Heart left ventricle (tissue), 16 donors: ENCODE results near the gene DYSF. TPM values are rescaled to one million over a fixed set of nuclear protein-coding genes. Genes with fewer than 3 reads are reported as not detected.

ENCODE experiments used
- ATAC-seq, 4 donors: fragments of 200-7000 bp; cut with Tn5 transposase; one replicate each; pipeline ENCODE4 v1.9.1; 2020 to 2022; ENCODE audit warnings: moderate library complexity in 4 of 4, mild to moderate bottlenecking in 3 of 4, moderate number of reproducible peaks in 1 of 4
- DNase-seq, 5 donors: peaks; one replicate each; pipeline ENCODE4 v3.0.0-alpha.2; 2020
- H3K27ac ChIP-seq, 12 donors: fragments of 200-600 bp; sonication (generic) in 4 of 12; one replicate each; pipeline versions ENCODE4 v1.5.0 to v1.8.0; 2016 to 2022; ENCODE audit warnings: mild to moderate bottlenecking in 2 of 12
- H3K27me3 ChIP-seq, 9 donors: fragments of 200-600 bp; sonication (generic) in 2 of 9; one replicate each; pipeline versions ENCODE4 v1.5.1 to v1.8.0; 2016 to 2022; ENCODE audit warnings: mild to moderate bottlenecking in 3 of 9
- H3K36me3 ChIP-seq, 9 donors: fragments of 200-600 bp; sonication (generic) in 2 of 9; one replicate each; pipeline versions ENCODE4 v1.5.0 to v1.8.0; 2018 to 2022; ENCODE audit warnings: mild to moderate bottlenecking in 2 of 9
- H3K4me1 ChIP-seq, 12 donors: fragments of 200-600 bp; sonication (generic) in 4 of 12; one replicate each; pipeline versions ENCODE4 v1.5.0 to v1.8.0; 2016 to 2022; ENCODE audit warnings: mild to moderate bottlenecking in 3 of 12
- H3K4me3 ChIP-seq, 12 donors: fragments of 200-600 bp; sonication (generic) in 4 of 12; one replicate each; pipeline versions ENCODE4 v1.5.0 to v1.8.0; 2017 to 2022; ENCODE audit warnings: mild to moderate bottlenecking in 9 of 12, moderate library complexity in 4 of 12
- H3K9me3 ChIP-seq, 12 donors: fragments of 200-600 bp; sonication (generic) in 4 of 12; one replicate each; pipeline versions ENCODE4 v1.5.0 to v1.8.0; 2016 to 2022; ENCODE audit warnings: mild to moderate bottlenecking in 1 of 12
- CTCF ChIP-seq, 12 donors: fragments of 200-600 bp; sonication (generic) in 4 of 12; IDR thresholded peaks; one replicate each; pipeline versions ENCODE4 v1.5.0 to v1.8.0; 2018 to 2022; ENCODE audit warnings: antibody characterized with exemption in 12 of 12, mild to moderate bottlenecking in 5 of 12
- POLR2A ChIP-seq, 2 donors: fragments of 450-650 bp; IDR thresholded peaks; one replicate each; pipeline ENCODE4 v1.6.1; 2017; ENCODE audit warnings: antibody characterized with exemption in 2 of 2, mild to moderate bottlenecking in 2 of 2, moderate library complexity in 2 of 2
- WGBS, 4 donors: extraction: QIAGEN DNeasy Blood & Tissue Kit in 2 of 4; methylation state at CpG; one replicate each; pipeline versions ENCODE4 v1.1.5 to v1.1.7; 2013 to 2018; 5-methylcytosine and 5-hydroxymethylcytosine counted together
- intact Hi-C, 10 donors: fragments of 100-400 bp; cut with DNase I; formaldehyde crosslinking; loops; one replicate each; pipeline versions ENCODE4 v1.11.1 to v1.14.2; 2022
- polyA plus RNA-seq, 2 donors: library from polyadenylated mRNA; stranded (reverse); fragments of 200-250 nt; gene quantifications; one replicate each; pipeline ENCODE4 v1.2.3, GENCODE V29; 2013
- total RNA-seq, 9 donors: library from RNA; depleted of rRNA in 2 of 9; stranded (reverse); fragments of >200 nt in 2 of 9; fragmentation: NEBNext Ultra II Directional in 3 of 9; extraction: Animal tissue kit (Norgen Biotek cat#: 25700) in 3 of 9; gene quantifications; one replicate each; pipeline versions ENCODE4 v1.1.0 to v1.2.4, GENCODE V29; 2016 to 2023
- donor health status: ischemic (EF 13 %, LVEDD 7.1; RV severe dilation, severe dysfunction).
- donor health status: healthy with polysubstance abuse.
- donor health status: DM: no; HTN: yes; CAD: no.
- donor health status: DM: no; HTN: no; CAD: no.
- donor health status: ischemic (EF 25% LVEDD 6.9; RV normal size, moderate dysfunction).
- donor health status: ischemic (EF 25% LVEDD 5.7; RV mildly dilated, moderate dysfunction).
- donor health status: healthy.
- donor health status: DM: yes; HTN: yes; CAD: no.
- donor health status: ischemic (EF 35%, LVEDD 5.7; RV mildly dilated, moderate dysfunction).
- donor health status: nonischemic (EF 11% LVEDD 7.7; RV severe dilation, severe dysfunction).
- donor health status: DM: yes; HTN: yes; CAD: no.
- donor health status: PGD.
- donor health status: ischemic (EF 29% LVEDD 5.4; RV normal size, mild dysfunction).
- donor health status: nonischemic (EF 23%, LVEDD 6.1; RV moderate dilation, normal function).

DYSF gene
- total and polyA plus RNA-seq, 11 donors: 25.5 to 99.9 (median 78.6) TPM

GRCh38 chr2:71417300-71418202, 35.8 kb upstream of the DYSF start:
- DNase-seq: no peak
- peaks cover 0 to 11% (median 3%) of the 10 kb centered on the region in 12 donors for H3K4me1 ChIP-seq
- 31 to 38% (median 35%) methylated on average over 7 to 15 of the region's 16 CpGs for WGBS, 4 donors
- intact Hi-C loops: no loop called here
- peak overlapping the region in 8 of 12 donors; percentile 8 to 68 (median 51) for H3K27ac ChIP-seq
- H3K36me3 ChIP-seq: peaks cover 0 to 31% (median 4%) of the 10 kb centered on the region in 9 donors
- H3K27me3 ChIP-seq: no peaks in the 10 kb centered on the region
- no peak for ATAC-seq
- H3K9me3 ChIP-seq: no peaks in the 10 kb centered on the region
- TF ChIP-seq CTCF (IDR thresholded peaks at IDR 0.05): no peak
- TF ChIP-seq POLR2A (IDR thresholded peaks at IDR 0.05): no peak
- peak overlapping the region in 9 of 12 donors; percentile 24 to 50 (median 39) for H3K4me3 ChIP-seq

DNA sequence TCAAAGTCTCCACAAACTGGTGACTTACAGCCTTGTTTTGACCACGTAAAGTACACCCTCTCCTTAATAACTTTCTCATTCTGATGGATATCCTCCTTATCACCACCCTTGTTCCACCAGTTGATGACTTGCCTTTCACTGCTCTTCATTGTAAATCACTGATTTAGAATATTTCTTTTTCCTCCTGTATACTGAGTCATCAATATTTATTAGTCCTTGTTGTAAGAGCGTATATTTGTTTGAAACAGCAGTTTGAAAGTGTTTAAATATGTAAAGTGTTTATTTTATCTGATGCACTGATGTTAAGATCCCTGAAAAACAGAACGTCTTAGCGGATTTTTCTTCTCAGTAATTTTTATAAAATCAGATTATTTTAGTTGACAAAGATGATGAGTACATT, 34.2 kb upstream of the DYSF start:
- intact Hi-C loops: no loop called here
- Histone ChIP-seq H3K4me3 (no peak overlapping the region), H3K4me1 (peaks cover 0 to 27% (median 6%) of the 10 kb centered on the region in 12 donors), H3K36me3 (peaks cover 0 to 47% (median 20%) of the 10 kb centered on the region in 9 donors), H3K27ac (no peak overlapping the region), H3K9me3 (no peaks in the 10 kb centered on the region), H3K27me3 (no peaks in the 10 kb centered on the region)
- no peak for TF ChIP-seq POLR2A (IDR thresholded peaks at IDR 0.05)
- no peak for TF ChIP-seq CTCF (IDR thresholded peaks at IDR 0.05)
- no peak for ATAC-seq
- no peak for DNase-seq
- WGBS, 4 donors: 93 to 96% (median 95%) methylated on average over 4 of the region's 4 CpGs

GRCh38 chr2:71419976-71420375, 33.4 kb upstream of the DYSF start:
- no peak for DNase-seq
- ATAC-seq: no peak
- H3K27ac ChIP-seq: no peak overlapping the region
- peaks cover 0 to 55% (median 29%) of the 10 kb centered on the region in 9 donors for H3K36me3 ChIP-seq
- intact Hi-C loops: no loop called here
- no peaks in the 10 kb centered on the region for H3K27me3 ChIP-seq
- WGBS, 4 donors: 82 to 92% (median 90%) methylated on average over 1 of the region's 1 CpG
- H3K4me1 ChIP-seq: peaks cover 0 to 32% (median 11%) of the 10 kb centered on the region in 12 donors
- no peaks in the 10 kb centered on the region for H3K9me3 ChIP-seq
- H3K4me3 ChIP-seq: no peak overlapping the region
- TF ChIP-seq POLR2A (IDR thresholded peaks at IDR 0.05): no peak
- no peak for TF ChIP-seq CTCF (IDR thresholded peaks at IDR 0.05)

GRCh38 chr2:71422786-71423185, 30.6 kb upstream of the DYSF start:
- no peak for ATAC-seq

More at GRCh38 chr2:71422786-71423185, 30.6 kb upstream of the DYSF start:
- peak overlapping the region in 2 of 12 donors; percentile 15 to 59 for H3K27ac ChIP-seq
- H3K36me3 ChIP-seq: peaks cover 0 to 83% (median 55%) of the 10 kb centered on the region in 9 donors
- intact Hi-C loops: no loop called here
- WGBS, 4 donors: 78 to 90% (median 82%) methylated on average over 2 of the region's 2 CpGs
- no peaks in the 10 kb centered on the region for H3K9me3 ChIP-seq
- H3K4me3 ChIP-seq: no peak overlapping the region
- H3K4me1 ChIP-seq: peaks cover 0 to 41% (median 9%) of the 10 kb centered on the region in 12 donors
- H3K27me3 ChIP-seq: no peaks in the 10 kb centered on the region
- DNase-seq: no peak
- TF ChIP-seq POLR2A (IDR thresholded peaks at IDR 0.05) (no peak), CTCF (IDR thresholded peaks at IDR 0.05) (no peak)
